Mesenchymal stem cell (in vitro differentiated cells and primary cell): ENCODE measurements around the gene TRMT11.
"Not testable (repeated sequence)": the region's sequence is repeated elsewhere in the genome, so short reads cannot be mapped to it uniquely, and the experiment has no call there.

Experiments
- DNase-seq: peaks from one replicate; pipeline ENCODE4 v3.0.0-alpha.2; 2013
- H2AFZ ChIP-seq: one replicate; pipeline ENCODE4 v1.6.1; 2013; ENCODE audit warnings: low read depth, mild to moderate bottlenecking, control low read depth, inconsistent platforms, low read length, moderate library complexity
- H2AK5ac ChIP-seq: 2 replicates; pipeline ENCODE4 v1.6.1; 2013; ENCODE audit warnings: low read length, moderate library complexity, mild to moderate bottlenecking, inconsistent platforms; ENCODE audit not compliant: severe bottlenecking
- H2BK120ac ChIP-seq: one replicate; pipeline ENCODE4 v1.6.1; 2013; ENCODE audit warnings: low read depth, mild to moderate bottlenecking, inconsistent platforms, low read length, moderate library complexity
- H2BK12ac ChIP-seq, 2 experiments: one replicate each; pipeline ENCODE4 v1.6.1; 2013; ENCODE audit warnings: inconsistent platforms in 2 of 2, low read length in 2 of 2, mild to moderate bottlenecking in 2 of 2, moderate library complexity in 2 of 2, control low read depth in 1 of 2
- H2BK15ac ChIP-seq: one replicate; pipeline ENCODE4 v1.6.1; 2013; ENCODE audit warnings: mild to moderate bottlenecking, low read depth, inconsistent platforms; ENCODE audit not compliant: poor library complexity, severe bottlenecking
- H2BK5ac ChIP-seq: 2 replicates; pipeline ENCODE4 v1.6.1; 2013; ENCODE audit warnings: low read depth, mild to moderate bottlenecking, low read length, control low read depth, inconsistent platforms; ENCODE audit not compliant: poor library complexity, severe bottlenecking
- H3K14ac ChIP-seq, 2 experiments: one replicate each; pipeline ENCODE4 v1.6.1; 2013; ENCODE audit warnings: inconsistent platforms in 2 of 2, low read length in 2 of 2, control low read depth in 1 of 2, mild to moderate bottlenecking in 1 of 2, moderate library complexity in 1 of 2
- H3K18ac ChIP-seq, 2 experiments: one replicate each; pipeline ENCODE4 v1.6.1; 2013; ENCODE audit warnings: inconsistent platforms in 2 of 2, low read length in 2 of 2, control low read depth in 1 of 2, low read depth in 1 of 2, mild to moderate bottlenecking in 1 of 2
- H3K23ac ChIP-seq, 2 experiments: one replicate each; pipeline ENCODE4 v1.6.1; 2013; ENCODE audit warnings: inconsistent platforms in 2 of 2, low read length in 2 of 2, mild to moderate bottlenecking in 2 of 2, moderate library complexity in 2 of 2, control low read depth in 1 of 2
- H3K27ac ChIP-seq: 2 replicates; pipeline ENCODE4 v1.5.1; 2013; ENCODE audit warnings: mild to moderate bottlenecking, moderate library complexity, low read length, control low read depth, inconsistent platforms; ENCODE audit not compliant: poor library complexity, severe bottlenecking
- H3K27me3 ChIP-seq, 2 experiments: 2 replicates each; pipeline versions ENCODE4 v1.6.1 to v1.7.0; 2013; ENCODE audit warnings: low read length in 2 of 2, mild to moderate bottlenecking in 2 of 2, moderate library complexity in 2 of 2, control low read depth in 1 of 2, inconsistent platforms in 1 of 2; ENCODE audit not compliant: control insufficient read depth in 1 of 2, insufficient read depth in 1 of 2
- H3K36me3 ChIP-seq, 2 experiments: 2 replicates each; pipeline versions ENCODE4 v1.6.1 to v1.7.0; 2013; ENCODE audit warnings: low read length in 2 of 2, control low read depth in 1 of 2, inconsistent platforms in 1 of 2, low read depth in 1 of 2, mild to moderate bottlenecking in 1 of 2; ENCODE audit not compliant: insufficient read depth in 2 of 2, control insufficient read depth in 1 of 2
- H3K4ac ChIP-seq, 2 experiments: one replicate each; pipeline ENCODE4 v1.6.1; 2013; ENCODE audit warnings: inconsistent platforms in 2 of 2, low read length in 2 of 2, mild to moderate bottlenecking in 2 of 2, moderate library complexity in 2 of 2, control low read depth in 1 of 2, low read depth in 1 of 2
- H3K4me1 ChIP-seq: 2 replicates; pipeline ENCODE4 v1.6.1; 2013; ENCODE audit warnings: low read depth, low read length, control low read depth; ENCODE audit not compliant: control insufficient read depth, insufficient read depth
- H3K4me2 ChIP-seq: 2 replicates; pipeline ENCODE4 v1.6.1; 2013; ENCODE audit warnings: low read length, mild to moderate bottlenecking, inconsistent platforms; ENCODE audit not compliant: poor library complexity, severe bottlenecking
- H3K4me3 ChIP-seq, 2 experiments: 2 replicates each; pipeline versions ENCODE4 v1.5.1 to v1.7.0; 2013; ENCODE audit warnings: low read length in 2 of 2, mild to moderate bottlenecking in 2 of 2, control low read depth in 1 of 2, low read depth in 1 of 2; ENCODE audit not compliant: insufficient read depth in 1 of 2
- H3K79me1 ChIP-seq: replicated peaks from 2 replicates; pipeline ENCODE4 v1.6.1; 2013; ENCODE audit warnings: mild to moderate bottlenecking, control low read depth, low read length, inconsistent platforms; ENCODE audit not compliant: poor library complexity, severe bottlenecking
- H3K9ac ChIP-seq: 2 replicates; pipeline ENCODE4 v1.7.0; 2013; ENCODE audit warnings: mild to moderate bottlenecking, low read length, moderate library complexity
- H3K9me3 ChIP-seq: 2 replicates; pipeline ENCODE4 v1.7.0; 2013; ENCODE audit warnings: mild to moderate bottlenecking, low read length; ENCODE audit not compliant: control insufficient read depth
- H4K8ac ChIP-seq: one replicate; pipeline ENCODE4 v1.6.1; 2013; ENCODE audit warnings: inconsistent platforms, mild to moderate bottlenecking, low read length, moderate library complexity
- H4K91ac ChIP-seq: one replicate; pipeline ENCODE4 v1.6.1; 2013; ENCODE audit warnings: mild to moderate bottlenecking, low read length, inconsistent platforms
- WGBS: methylation state at CpG from one replicate; pipeline ENCODE4 v1.1.7; 2013; ENCODE audit warnings: mixed read lengths; 5-methylcytosine and 5-hydroxymethylcytosine counted together

TRMT11 gene

GRCh38 chr6:125970760-125971159 lies 15.6 kb upstream of the TRMT11 start:
- Histone ChIP-seq H3K4ac (no peak overlapping the region), H3K4me1 (no peaks in the 10 kb centered on the region), H4K8ac (no peak overlapping the region), H4K91ac (no peak overlapping the region), H3K36me3 (peaks cover 0 to 38% of the 10 kb centered on the region in 2 experiments), H3K4me2 (no peak overlapping the region), H2BK12ac (no peak overlapping the region), H2AK5ac (no peak overlapping the region), H3K9ac (no peak overlapping the region), H3K9me3 (no peaks in the 10 kb centered on the region), H3K14ac (no peak overlapping the region), H3K23ac (no peak overlapping the region), H3K27me3 (no peaks in the 10 kb centered on the region), H3K4me3 (no peak overlapping the region), H2BK120ac (no peak overlapping the region), H2AFZ (no peak overlapping the region), H3K79me1 (peaks cover 11% of the 10 kb centered on the region), H2BK15ac (no peak overlapping the region), H2BK5ac (no peak overlapping the region), H3K27ac (no peak overlapping the region), H3K18ac (no peak overlapping the region)
- no peak for DNase-seq
- WGBS: no CpG with 5 or more reads among the region's 2 CpGs

DNA sequence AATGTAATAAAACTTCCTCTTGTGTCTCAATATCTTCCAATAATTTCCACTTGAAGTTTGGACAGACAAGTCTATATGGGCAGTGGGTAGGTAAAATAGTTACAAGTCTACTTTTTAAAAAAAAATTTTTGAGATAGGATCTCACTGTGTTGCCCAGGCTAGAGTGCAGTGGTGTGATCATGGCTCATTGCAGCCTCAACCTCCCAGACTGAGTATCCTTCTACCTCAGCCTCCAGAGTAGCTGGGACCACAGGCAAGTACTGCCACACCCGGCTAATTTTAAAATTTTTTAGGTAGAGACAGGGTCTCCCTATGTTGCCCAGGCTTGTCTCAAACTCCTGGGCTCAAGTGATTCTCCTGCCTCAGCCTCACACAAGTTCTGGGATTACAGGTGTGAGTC lies 13.9 kb upstream of the TRMT11 start:
- not testable (repeated sequence) for H2BK120ac ChIP-seq, H2AK5ac ChIP-seq, H3K4me2 ChIP-seq, H3K27me3 ChIP-seq, H3K14ac ChIP-seq, H3K4me3 ChIP-seq, DNase-seq, H3K4ac ChIP-seq, H2AFZ ChIP-seq, H3K4me1 ChIP-seq, H3K18ac ChIP-seq, H3K9ac ChIP-seq, H3K23ac ChIP-seq, H2BK12ac ChIP-seq, H4K8ac ChIP-seq, H3K9me3 ChIP-seq, H3K27ac ChIP-seq, H4K91ac ChIP-seq, H2BK5ac ChIP-seq, H2BK15ac ChIP-seq
- WGBS: 100% methylated on average over 1 of the region's 1 CpG
- Histone ChIP-seq H3K79me1 (peaks cover 11% of the 10 kb centered on the region), H3K36me3 (peaks cover 0 to 40% of the 10 kb centered on the region in 2 experiments)

GRCh38 chr6:125974214-125974866 lies 12.0 kb upstream of the TRMT11 start:
- Histone ChIP-seq H2BK12ac (no peak overlapping the region), H3K4me1 (no peaks in the 10 kb centered on the region), H3K4me2 (no peak overlapping the region), H2BK120ac (no peak overlapping the region), H2AFZ (no peak overlapping the region), H4K8ac (no peak overlapping the region), H2BK15ac (no peak overlapping the region), H3K14ac (no peak overlapping the region), H3K18ac (no peak overlapping the region), H3K36me3 (peaks cover 0 to 27% of the 10 kb centered on the region in 2 experiments), H4K91ac (no peak overlapping the region), H3K27me3 (no peaks in the 10 kb centered on the region), H3K4ac (no peak overlapping the region), H3K23ac (no peak overlapping the region), H2AK5ac (no peak overlapping the region), H3K79me1 (peaks cover 6% of the 10 kb centered on the region), H2BK5ac (no peak overlapping the region), H3K27ac (no peak overlapping the region), H3K9ac (no peak overlapping the region), H3K4me3 (no peak overlapping the region), H3K9me3 (no peaks in the 10 kb centered on the region)
- peak; percentile 69 for DNase-seq
- WGBS: 74% methylated on average over 4 of the region's 5 CpGs

GRCh38 chr6:125979101-125979500 lies 7.2 kb upstream of the TRMT11 start:
- Histone ChIP-seq H3K36me3 (peaks cover 0 to 16% of the 10 kb centered on the region in 2 experiments), H3K9ac (no peak overlapping the region), H3K18ac (no peak overlapping the region), H4K8ac (no peak overlapping the region), H3K27ac (no peak overlapping the region), H3K27me3 (no peaks in the 10 kb centered on the region), H3K9me3 (no peaks in the 10 kb centered on the region), H3K4me2 (no peak overlapping the region), H4K91ac (no peak overlapping the region), H3K14ac (no peak overlapping the region), H2AFZ (no peak overlapping the region), H3K23ac (no peak overlapping the region), H2AK5ac (no peak overlapping the region), H2BK15ac (no peak overlapping the region), H3K79me1 (no peaks in the 10 kb centered on the region), H2BK5ac (no peak overlapping the region), H2BK120ac (no peak overlapping the region), H3K4me3 (no peak overlapping the region), H3K4ac (no peak overlapping the region), H3K4me1 (no peaks in the 10 kb centered on the region), H2BK12ac (no peak overlapping the region)
- no peak for DNase-seq
- 98% methylated on average over 2 of the region's 3 CpGs for WGBS
